BLaER1 treated with 17β-estradiol and CSF1 and Interleukin-3, amounts not matched to agents 10 nM and 100 nM (cell line): ENCODE measurements around the gene ASCL4.

Source experiments
- H3K27ac ChIP-seq, 11 experiments: shearing (Covaris generic); formaldehyde crosslinking; 2 replicates each; pipeline ENCODE4 v1.8.1; 2022
- H3K27me3 ChIP-seq, 11 experiments: shearing (Covaris generic); formaldehyde crosslinking; 2 replicates each; pipeline ENCODE4 v1.8.1; 2022
- H3K36me3 ChIP-seq, 11 experiments: shearing (Covaris generic); formaldehyde crosslinking; 2 replicates each; pipeline ENCODE4 v1.8.1; 2022
- H3K4me1 ChIP-seq, 10 experiments: shearing (Covaris generic); formaldehyde crosslinking; 2 replicates each; pipeline ENCODE4 v1.8.1; 2022
- H3K4me2 ChIP-seq, 11 experiments: shearing (Covaris generic); formaldehyde crosslinking; 2 replicates each; pipeline ENCODE4 v1.8.1; 2022
- H3K4me3 ChIP-seq, 10 experiments: shearing (Covaris generic); formaldehyde crosslinking; 2 replicates each; pipeline ENCODE4 v1.8.1; 2022
- H3K9ac ChIP-seq, 11 experiments: shearing (Covaris generic); formaldehyde crosslinking; 2 replicates each; pipeline ENCODE4 v1.8.1; 2022
- H3K9me3 ChIP-seq, 11 experiments: shearing (Covaris generic); formaldehyde crosslinking; replicated peaks in 1 of 11; 2 replicates each; pipeline ENCODE4 v1.8.1; 2022
- H4K20me1 ChIP-seq, 11 experiments: shearing (Covaris generic); formaldehyde crosslinking; 2 replicates each; pipeline ENCODE4 v1.8.1; 2022
- Cebpa-rat ChIP-seq, 11 experiments: shearing (Covaris generic); IDR thresholded peaks; 2 replicates each; pipeline ENCODE4 v1.8.1; 2022

The ASCL4 gene

DNA sequence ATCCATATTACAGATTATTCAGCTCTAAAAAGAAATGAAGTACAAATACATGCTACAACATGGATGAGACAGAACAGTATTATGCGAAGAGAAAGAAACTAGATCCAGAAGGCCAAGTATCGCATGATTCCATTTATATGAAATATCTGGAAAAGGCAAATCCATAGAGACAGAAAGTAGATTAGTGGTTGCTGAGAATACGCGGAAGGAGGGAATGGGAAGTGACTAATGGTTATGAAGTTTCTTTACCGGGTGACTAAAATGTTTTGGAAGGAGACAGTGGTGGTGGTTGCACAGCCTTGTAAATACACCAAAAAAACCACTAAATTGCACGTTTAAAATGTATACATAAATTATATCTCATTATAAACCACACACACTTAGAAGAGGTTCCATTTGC is 26.0 kb upstream of the ASCL4 start:
- no peak for TF ChIP-seq Cebpa-rat (IDR thresholded peaks at IDR 0.05)
- H3K27ac ChIP-seq: no peak overlapping the region
- peak overlapping the region in 2 of 11 experiments; percentile 4 to 13; a peak in 1 of 22 replicates for H3K4me2 ChIP-seq
- peaks cover 6 to 98% (median 49%) of the 10 kb centered on the region in 11 experiments; a peak in 20 of 22 replicates for H4K20me1 ChIP-seq
- H3K9me3 ChIP-seq: no peaks in the 10 kb centered on the region
- H3K4me3 ChIP-seq: no peak overlapping the region
- no peak overlapping the region for H3K9ac ChIP-seq
- peaks cover 0 to 22% (median 0%) of the 10 kb centered on the region in 10 experiments; a peak in 3 of 20 replicates for H3K4me1 ChIP-seq
- H3K27me3 ChIP-seq: no peaks in the 10 kb centered on the region
- H3K36me3 ChIP-seq: peaks cover 93 to 100% (median 99%) of the 10 kb centered on the region in 11 experiments

DNA sequence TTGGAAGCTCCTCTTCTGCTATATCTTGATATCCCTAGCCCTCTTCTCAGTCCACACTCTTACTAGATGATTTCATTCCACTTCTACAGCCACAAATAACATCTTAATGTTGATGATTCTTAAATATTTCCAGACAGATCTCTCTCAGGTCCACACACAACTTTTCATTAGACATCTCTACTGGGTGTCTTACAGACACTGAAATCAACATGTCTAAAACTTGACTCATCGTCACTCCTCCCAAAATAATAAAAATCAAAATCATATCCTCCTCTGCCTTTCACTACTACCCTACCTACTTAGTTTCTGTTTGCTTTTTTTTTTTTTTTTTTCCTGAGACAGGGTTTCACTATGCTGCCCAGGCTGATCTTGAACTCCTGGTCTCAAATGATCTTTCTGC is 25.4 kb upstream of the ASCL4 start:
- Histone ChIP-seq H3K4me2 (peak overlapping the region in 2 of 11 experiments; percentile 13 to 15; a peak in 2 of 22 replicates), H3K36me3 (peaks cover 93 to 100% (median 99%) of the 10 kb centered on the region in 11 experiments), H3K27ac (no peak overlapping the region), H3K9ac (no peak overlapping the region), H4K20me1 (peaks cover 6 to 99% (median 49%) of the 10 kb centered on the region in 11 experiments; a peak in 20 of 22 replicates), H3K4me3 (no peak overlapping the region), H3K9me3 (no peaks in the 10 kb centered on the region), H3K27me3 (no peaks in the 10 kb centered on the region), H3K4me1 (peaks cover 0 to 22% (median 0%) of the 10 kb centered on the region in 10 experiments; a peak in 3 of 20 replicates)
- TF ChIP-seq Cebpa-rat (IDR thresholded peaks at IDR 0.05): no peak

DNA sequence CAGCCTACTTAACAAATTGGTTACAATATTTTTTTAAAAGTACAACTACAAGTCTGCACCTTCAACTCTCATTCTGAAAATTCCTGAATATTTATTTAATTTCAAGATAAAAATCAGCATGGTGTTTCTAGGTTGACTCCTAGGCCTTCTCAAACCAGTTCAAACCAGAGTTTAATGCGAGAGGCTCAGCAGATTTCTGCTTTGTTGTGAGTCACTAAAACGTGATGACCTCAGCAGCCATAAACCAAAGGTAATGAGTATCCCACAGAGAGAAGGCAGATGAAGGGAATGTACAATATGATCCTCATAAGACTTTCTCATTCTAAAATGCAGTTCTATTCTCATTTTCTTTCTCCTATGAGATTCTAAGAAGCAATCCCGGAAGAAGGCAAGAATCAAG is 15.1 kb upstream of the ASCL4 start:
- Histone ChIP-seq H3K36me3 (peaks cover 41 to 49% (median 46%) of the 10 kb centered on the region in 11 experiments), H4K20me1 (peaks cover 0 to 50% (median 40%) of the 10 kb centered on the region in 11 experiments; a peak in 15 of 22 replicates), H3K9ac (peak overlapping the region; percentile 91 to 97 (median 94)), H3K27ac (peak overlapping the region; percentile 53 to 95 (median 92); a peak in 16 of 22 replicates), H3K4me1 (peaks cover 21 to 33% (median 29%) of the 10 kb centered on the region in 10 experiments), H3K27me3 (no peaks in the 10 kb centered on the region), H3K4me2 (peak overlapping the region; percentile 88 to 98 (median 96)), H3K9me3 (peaks cover 0 to 11% (median 5%) of the 10 kb centered on the region in 11 experiments; a peak in 6 of 22 replicates), H3K4me3 (peak overlapping the region; percentile 86 to 98 (median 94))
- no peak for TF ChIP-seq Cebpa-rat (IDR thresholded peaks at IDR 0.05)

DNA sequence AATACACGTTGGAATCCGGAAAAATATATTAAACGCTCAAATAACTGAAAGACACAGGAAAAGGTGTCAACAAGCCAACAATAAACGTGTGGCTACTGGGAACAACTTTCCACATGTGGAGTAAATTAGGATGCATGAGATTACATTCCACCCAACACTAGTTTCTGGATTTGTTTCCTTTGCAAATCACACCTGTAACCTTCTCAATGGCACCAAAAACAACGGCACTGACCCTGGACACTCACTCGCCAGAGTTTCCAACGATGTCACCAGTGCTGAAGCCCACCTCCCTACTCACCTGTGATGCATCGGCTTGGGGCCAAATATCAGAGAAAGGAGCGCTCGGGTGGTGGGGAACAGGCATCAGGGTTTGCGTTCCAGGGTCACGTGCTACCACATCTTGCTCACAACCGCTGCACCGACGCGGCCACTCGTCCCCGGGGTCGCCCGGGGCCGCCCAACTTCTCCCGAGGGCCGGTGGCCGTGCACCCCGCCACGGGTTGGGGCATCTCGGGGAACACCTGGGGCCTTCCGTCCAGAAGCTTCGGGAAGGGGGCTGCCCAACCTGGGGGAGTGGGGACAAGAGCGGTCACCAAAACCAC is 14.2 kb upstream of the ASCL4 start:
- Histone ChIP-seq H3K4me1 (peaks cover 21 to 35% (median 29%) of the 10 kb centered on the region in 10 experiments), H3K27me3 (no peaks in the 10 kb centered on the region), H3K36me3 (peaks cover 32 to 40% (median 37%) of the 10 kb centered on the region in 11 experiments), H3K4me2 (peak overlapping the region; percentile 88 to 98 (median 96)), H3K9ac (peak overlapping the region; percentile 91 to 97 (median 94)), H3K4me3 (peak overlapping the region; percentile 86 to 98 (median 94)), H3K9me3 (peaks cover 0 to 11% (median 5%) of the 10 kb centered on the region in 11 experiments; a peak in 6 of 22 replicates), H4K20me1 (peaks cover 0 to 47% (median 38%) of the 10 kb centered on the region in 11 experiments; a peak in 15 of 22 replicates), H3K27ac (peak overlapping the region; percentile 85 to 95 (median 92))
- TF ChIP-seq Cebpa-rat (IDR thresholded peaks at IDR 0.05): no peak

DNA sequence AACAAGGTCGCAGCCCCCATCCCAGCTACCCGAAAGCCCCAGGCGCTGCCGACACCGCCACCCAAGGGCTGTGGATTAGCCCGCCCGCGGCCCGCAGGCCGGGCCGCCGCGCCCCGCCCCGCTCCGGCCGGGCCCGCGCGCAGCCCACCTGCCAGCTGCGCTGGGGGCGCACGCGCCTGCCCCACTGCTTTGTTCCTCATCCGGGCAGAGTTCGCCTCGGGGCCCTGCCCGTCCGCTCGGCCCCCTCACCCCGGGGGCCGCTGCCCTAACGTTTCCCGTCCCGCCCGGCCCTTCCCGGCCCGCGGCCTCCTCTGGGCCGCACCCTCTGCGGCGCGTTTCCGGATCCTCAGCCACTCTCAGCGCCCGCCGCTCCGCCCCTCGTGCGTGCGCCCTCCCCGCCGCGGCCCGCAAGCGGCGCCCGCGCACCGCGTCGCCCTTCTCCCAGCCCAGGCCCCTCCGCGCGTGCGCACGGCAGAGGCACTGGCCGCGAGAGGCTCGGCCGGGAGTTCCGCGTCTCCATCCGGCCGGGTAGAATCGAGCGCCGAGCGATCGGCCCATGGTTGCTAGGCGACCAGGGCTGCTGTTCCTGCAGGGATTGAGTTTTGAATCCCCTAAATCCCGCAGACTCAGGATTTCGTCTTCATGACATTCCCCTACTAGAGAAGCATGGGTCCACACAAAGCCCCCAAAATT is 13.5 kb upstream of the ASCL4 start, which contains the start of gene PRDM4:
PRDM4 (minus strand) TSS at position 329 of the 693 bp plus-strand sequence. CDS start 622 bp downstream, outside the sequence.
- peak within 1 kb of the TSS; percentile 91 to 97 (median 94) for H3K9ac ChIP-seq
- no peak for TF ChIP-seq Cebpa-rat (IDR thresholded peaks at IDR 0.05)
- no peaks in the 10 kb centered on the region for H3K27me3 ChIP-seq
- H3K36me3 ChIP-seq: peaks cover 26 to 33% (median 31%) of the 10 kb centered on the region in 11 experiments
- peak within 1 kb of the TSS; percentile 85 to 95 (median 92) for H3K27ac ChIP-seq
- H4K20me1 ChIP-seq: peaks cover 0 to 45% (median 33%) of the 10 kb centered on the region in 11 experiments; a peak in 15 of 22 replicates
- peak within 1 kb of the TSS; percentile 88 to 98 (median 96) for H3K4me2 ChIP-seq
- peaks cover 0 to 11% (median 5%) of the 10 kb centered on the region in 11 experiments; a peak in 6 of 22 replicates for H3K9me3 ChIP-seq
- H3K4me3 ChIP-seq: peak within 1 kb of the TSS; percentile 86 to 98 (median 94)
- H3K4me1 ChIP-seq: peaks cover 21 to 35% (median 29%) of the 10 kb centered on the region in 10 experiments

DNA sequence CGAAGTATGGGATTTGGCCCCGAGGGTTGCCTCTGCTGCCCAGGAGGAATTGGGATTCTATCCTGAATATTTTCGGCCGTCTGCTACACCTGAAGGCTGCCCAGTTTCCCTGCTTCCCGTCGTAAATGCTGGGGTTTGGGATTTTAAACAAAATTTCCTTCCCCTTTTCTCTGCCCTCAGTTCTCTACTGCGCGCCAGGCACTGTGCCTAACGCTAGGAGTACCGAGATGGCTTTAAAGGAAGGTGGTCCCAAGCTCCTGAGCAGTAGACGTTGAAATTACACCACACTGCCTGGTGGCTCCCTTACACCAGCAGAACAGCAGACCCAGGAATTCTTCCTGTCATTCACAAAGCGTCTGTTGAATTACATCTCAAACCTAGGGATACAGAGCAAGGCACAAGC is 13.0 kb upstream of the ASCL4 start:
- H3K36me3 ChIP-seq: peaks cover 20 to 28% (median 26%) of the 10 kb centered on the region in 11 experiments
- H3K4me3 ChIP-seq: peak overlapping the region; percentile 86 to 98 (median 94)
- no peak for TF ChIP-seq Cebpa-rat (IDR thresholded peaks at IDR 0.05)
- peaks cover 21 to 35% (median 29%) of the 10 kb centered on the region in 10 experiments for H3K4me1 ChIP-seq
- H4K20me1 ChIP-seq: peaks cover 0 to 40% (median 28%) of the 10 kb centered on the region in 11 experiments; a peak in 15 of 22 replicates
- peaks cover 0 to 11% (median 5%) of the 10 kb centered on the region in 11 experiments; a peak in 6 of 22 replicates for H3K9me3 ChIP-seq
- peak overlapping the region; percentile 62 to 98 (median 84) for H3K4me2 ChIP-seq
- peak overlapping the region in 10 of 11 experiments; percentile 39 to 96 (median 94); a peak in 20 of 22 replicates for H3K9ac ChIP-seq
- peak overlapping the region in 9 of 11 experiments; percentile 34 to 95 (median 88); a peak in 13 of 22 replicates for H3K27ac ChIP-seq
- no peaks in the 10 kb centered on the region for H3K27me3 ChIP-seq

DNA sequence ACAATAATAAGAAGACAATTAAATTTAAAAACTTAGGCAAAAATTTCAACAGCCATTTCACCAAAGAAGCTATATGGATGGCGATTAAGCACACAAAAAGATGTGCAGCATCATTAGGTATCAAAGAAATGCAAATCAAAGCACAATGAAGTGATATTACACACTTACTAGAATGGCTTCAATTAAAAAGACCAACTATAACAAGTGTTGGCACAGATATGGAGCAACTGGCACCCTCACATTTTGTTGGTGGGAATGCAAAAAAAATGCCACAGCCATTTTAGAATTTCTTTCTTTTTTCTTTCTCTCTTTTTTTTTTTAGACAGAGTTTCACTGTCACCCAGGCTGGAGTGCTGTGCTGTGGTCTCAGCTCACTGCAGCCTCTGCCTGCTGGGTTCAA is 11.6 kb upstream of the ASCL4 start:
- peaks cover 7 to 14% (median 12%) of the 10 kb centered on the region in 11 experiments; a peak in 21 of 22 replicates for H3K36me3 ChIP-seq
- no peak for TF ChIP-seq Cebpa-rat (IDR thresholded peaks at IDR 0.05)
- no peak overlapping the region for H3K4me3 ChIP-seq
- no peak overlapping the region for H3K9ac ChIP-seq
- H4K20me1 ChIP-seq: peaks cover 0 to 27% (median 15%) of the 10 kb centered on the region in 11 experiments; a peak in 14 of 22 replicates
- H3K27ac ChIP-seq: no peak overlapping the region
- H3K9me3 ChIP-seq: peaks cover 0 to 11% (median 5%) of the 10 kb centered on the region in 11 experiments; a peak in 6 of 22 replicates
- H3K4me1 ChIP-seq: peaks cover 19 to 29% (median 26%) of the 10 kb centered on the region in 10 experiments
- no peak overlapping the region for H3K4me2 ChIP-seq
- H3K27me3 ChIP-seq: no peaks in the 10 kb centered on the region

DNA sequence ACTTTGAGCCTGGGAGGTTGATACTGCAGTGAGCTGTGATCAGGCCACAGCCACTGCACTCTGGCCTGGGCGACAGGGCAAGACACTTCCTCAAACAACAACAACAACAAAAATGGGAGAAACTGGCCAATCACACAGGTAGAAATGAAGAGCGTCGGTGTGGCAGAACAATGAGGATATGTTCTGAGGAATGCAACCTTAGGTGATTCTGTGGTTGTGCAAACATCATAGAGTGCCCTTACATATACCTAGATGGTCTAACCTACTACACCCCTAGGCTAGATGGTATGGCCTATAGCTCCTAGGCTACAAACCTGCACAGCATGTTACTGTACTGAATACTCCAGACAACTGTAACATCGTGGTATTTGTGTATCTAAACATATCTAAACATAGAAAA is 9.9 kb upstream of the ASCL4 start:
- Histone ChIP-seq H3K9me3 (peaks cover 0 to 11% (median 5%) of the 10 kb centered on the region in 11 experiments; a peak in 6 of 22 replicates), H3K27me3 (no peaks in the 10 kb centered on the region), H3K36me3 (no peaks in the 10 kb centered on the region), H3K9ac (no peak overlapping the region), H3K27ac (no peak overlapping the region), H4K20me1 (peaks cover 0 to 9% (median 0%) of the 10 kb centered on the region in 11 experiments; a peak in 7 of 22 replicates), H3K4me3 (no peak overlapping the region), H3K4me2 (0 out of 22 replicates have a peak overlapping the region, but pooled peaks of 1 of the 11 experiments have one; percentile 1), H3K4me1 (peaks cover 6 to 12% (median 10%) of the 10 kb centered on the region in 10 experiments; a peak in 19 of 20 replicates)
- TF ChIP-seq Cebpa-rat (IDR thresholded peaks at IDR 0.05): no peak
